HG02610 (cell line): ENCODE measurements around the gene OR10G3.
"Not testable (repeated sequence)": the region's sequence is repeated elsewhere in the genome, so short reads cannot be mapped to it uniquely, and the experiment has no call there.

Experiments used
- ATAC-seq: cut with Tn5 transposase; IDR thresholded peaks from one replicate; pipeline ENCODE4 v1.9.1; 2021; ENCODE audit warnings: mild to moderate bottlenecking, moderate library complexity; ENCODE audit not compliant: unreplicated experiment

OR10G3 gene, protein sequence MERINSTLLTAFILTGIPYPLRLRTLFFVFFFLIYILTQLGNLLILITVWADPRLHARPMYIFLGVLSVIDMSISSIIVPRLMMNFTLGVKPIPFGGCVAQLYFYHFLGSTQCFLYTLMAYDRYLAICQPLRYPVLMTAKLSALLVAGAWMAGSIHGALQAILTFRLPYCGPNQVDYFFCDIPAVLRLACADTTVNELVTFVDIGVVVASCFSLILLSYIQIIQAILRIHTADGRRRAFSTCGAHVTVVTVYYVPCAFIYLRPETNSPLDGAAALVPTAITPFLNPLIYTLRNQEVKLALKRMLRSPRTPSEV

DNA sequence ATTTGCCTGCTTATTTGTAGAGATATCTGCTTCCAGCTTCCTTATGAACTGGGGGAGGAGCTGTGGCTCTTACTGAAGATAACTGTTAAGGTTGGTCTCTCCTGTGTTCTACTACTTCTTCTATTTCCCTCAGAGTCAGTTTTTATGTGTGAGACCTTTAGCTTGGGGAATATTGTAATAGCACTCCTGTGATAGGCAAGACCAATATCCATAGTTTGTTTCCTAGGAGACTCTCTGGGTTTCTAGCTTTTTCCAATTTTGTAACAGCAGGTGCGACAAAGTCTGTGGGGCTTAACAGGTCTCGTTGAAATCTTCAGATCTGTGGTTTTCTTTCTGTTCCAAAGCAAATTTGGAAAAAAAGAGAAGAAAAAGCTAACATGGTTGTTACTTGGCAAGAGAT lies at the start of gene OR10G3:
Gene OR10G3, minus strand, starts transcription at position 101 of the 400 bp plus-strand sequence. CDS start 9,332 bp downstream, outside the sequence.
- ATAC-seq: no peak

GRCh38 chr14:21626491-21627230 lies 46.8 kb upstream of the OR10G3 start:
- ATAC-seq: no peak

DNA sequence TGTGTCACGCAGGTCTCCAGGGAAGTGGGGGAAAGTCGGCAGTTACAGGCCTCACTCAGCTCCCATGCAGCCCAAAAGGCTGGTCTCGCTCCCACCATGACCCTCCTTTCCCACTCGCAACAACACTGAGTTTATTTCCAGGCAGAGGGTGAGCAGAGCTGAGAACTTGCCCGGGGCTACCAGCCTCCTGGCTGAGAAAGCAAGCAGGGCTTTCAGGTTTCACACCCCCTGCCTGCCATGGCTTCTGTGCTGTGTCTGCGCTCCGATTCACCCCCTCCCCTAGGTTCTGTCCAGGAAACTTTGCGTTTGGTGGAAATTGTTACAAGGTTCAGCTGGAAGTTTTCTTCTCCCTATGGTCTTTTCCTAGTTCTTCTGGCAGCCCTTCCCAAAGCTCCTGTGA lies 37.7 kb upstream of the OR10G3 start:
- ATAC-seq: no peak

GRCh38 chr14:21614240-21614639 lies 34.4 kb upstream of the OR10G3 start:
- ATAC-seq: no peak

DNA sequence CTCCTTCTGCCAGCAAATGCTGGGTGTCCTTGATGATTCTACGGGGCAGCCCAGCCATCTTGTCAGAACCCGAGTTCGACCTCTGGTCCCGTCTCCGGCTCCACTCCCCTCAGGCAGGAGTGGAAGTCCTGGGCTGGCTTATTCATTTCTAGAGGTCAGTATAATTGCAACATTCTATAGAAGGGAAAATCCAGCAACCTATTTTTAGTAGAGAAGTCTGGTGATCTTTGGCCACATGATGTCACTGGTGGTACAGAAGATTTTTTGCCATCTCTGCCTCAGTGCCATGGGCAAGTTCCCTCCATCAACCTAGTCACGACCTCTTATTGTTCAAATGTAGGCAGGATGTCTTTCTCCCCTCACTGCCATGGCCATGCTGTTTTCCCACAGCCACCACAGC lies 32.4 kb upstream of the OR10G3 start:
- no peak for ATAC-seq

DNA sequence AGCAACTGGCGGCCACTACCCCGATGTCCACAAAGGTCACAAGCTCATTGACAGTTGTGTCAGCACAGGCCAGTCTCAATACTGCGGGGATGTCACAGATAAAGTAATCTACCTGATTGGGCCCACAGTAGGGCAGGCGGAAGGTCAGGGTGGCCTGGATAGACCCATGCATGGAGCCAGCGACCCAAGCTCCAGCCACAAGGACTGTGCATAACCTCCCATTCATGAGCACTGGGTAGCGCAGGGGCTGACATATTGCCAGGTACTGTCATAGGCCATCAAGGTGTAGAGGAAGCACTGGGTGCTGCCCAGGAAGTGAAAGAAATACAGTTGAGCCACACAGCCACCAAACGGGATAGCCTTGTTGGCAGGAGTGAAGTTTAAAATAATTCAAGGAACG lies 22.3 kb upstream of the OR10G3 start:
- not testable (repeated sequence) for ATAC-seq

DNA sequence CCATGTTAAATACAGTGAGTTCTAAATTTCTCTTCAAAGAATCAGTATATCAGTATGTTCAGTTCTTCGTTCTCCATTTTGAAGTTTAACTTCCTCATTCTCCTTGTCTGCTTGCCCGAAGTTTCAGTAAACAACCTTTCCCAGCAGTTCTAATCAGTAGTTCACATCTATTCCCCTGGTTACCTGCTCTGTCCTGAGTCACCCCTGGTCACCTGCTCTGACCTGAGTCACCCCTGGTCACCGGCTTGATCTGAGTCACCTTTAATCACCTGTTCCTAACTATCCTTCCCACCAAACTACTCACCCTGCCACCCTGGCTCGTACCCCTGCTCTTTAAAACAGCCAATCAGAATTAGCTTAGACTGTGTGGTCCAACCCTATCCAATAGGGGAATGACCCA lies 9.4 kb upstream of the OR10G3 start:
- no peak for ATAC-seq

- ATAC-seq: no peak
These were observed 4.2 kb downstream of the OR10G3 start for GRCh38 chr14:21575661-21576060.

GRCh38 chr14:21572604-21573003 lies 7.3 kb downstream of the OR10G3 start:
- no peak for ATAC-seq

- no peak for ATAC-seq
These were observed 21.1 kb downstream of the OR10G3 start for GRCh38 chr14:21558703-21559170.

DNA sequence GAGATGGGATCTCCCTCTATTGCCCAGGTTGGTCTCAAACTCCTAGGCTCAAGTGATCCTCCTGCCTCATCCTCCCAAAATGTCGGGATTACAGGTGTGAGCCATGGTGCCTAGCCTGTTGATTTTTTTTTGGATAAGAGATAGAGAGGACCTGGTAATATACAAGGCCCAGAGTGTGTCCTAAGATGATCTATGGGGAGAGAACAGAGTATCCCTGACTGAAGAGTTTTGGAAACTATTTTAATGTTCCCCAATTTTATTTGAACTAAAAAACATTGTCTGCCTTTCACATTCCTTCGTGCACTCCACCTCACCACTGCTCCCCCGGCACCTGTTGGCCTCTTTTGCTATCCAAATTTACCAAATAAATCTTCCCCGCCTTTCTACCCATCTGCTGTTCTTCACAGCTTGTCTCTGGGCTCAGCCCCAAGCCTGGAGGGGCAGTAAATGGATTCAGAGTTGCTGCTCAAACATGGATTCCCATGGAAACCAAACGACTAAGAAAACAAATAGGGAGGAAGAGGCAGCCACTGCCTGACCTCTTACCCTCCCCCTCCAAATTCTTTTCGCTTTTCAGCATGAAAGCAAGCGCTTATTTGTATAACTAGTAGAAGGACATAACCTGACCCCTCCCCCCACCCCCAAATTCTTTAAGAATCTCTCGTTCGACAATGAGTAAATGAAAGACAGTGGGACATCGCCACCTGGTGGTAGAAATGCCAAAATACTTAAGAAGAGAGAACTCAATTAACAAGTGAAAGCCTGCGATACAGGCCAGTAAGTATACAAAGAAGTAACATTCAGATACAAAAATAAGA lies 22.6 kb downstream of the OR10G3 start:
- no peak for ATAC-seq

GRCh38 chr14:21556378-21557083 lies 23.3 kb downstream of the OR10G3 start:
- ATAC-seq: no peak

DNA sequence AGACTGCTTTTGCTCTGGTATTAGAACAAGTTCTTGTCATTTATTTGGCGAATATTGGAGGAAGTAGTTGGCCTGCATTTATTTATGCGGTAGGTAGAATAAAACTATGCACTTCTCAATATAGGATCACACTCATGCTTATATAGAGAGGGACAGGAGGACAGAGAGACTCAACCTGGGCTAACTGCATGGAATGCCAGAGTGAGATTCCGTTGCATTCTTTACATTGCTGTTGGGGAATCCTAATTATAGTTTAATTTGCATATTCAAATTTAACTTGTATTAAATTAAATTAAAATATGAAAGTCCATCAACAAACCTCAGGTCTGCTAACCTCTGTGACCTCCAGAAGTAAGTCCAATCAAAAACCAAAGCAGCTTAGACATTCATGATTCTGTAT lies 26.6 kb downstream of the OR10G3 start:
- ATAC-seq: no peak

GRCh38 chr14:21544588-21544987 lies 35.3 kb downstream of the OR10G3 start:
- not testable (repeated sequence) for ATAC-seq

- ATAC-seq: no peak
These were observed 35.9 kb downstream of the OR10G3 start for GRCh38 chr14:21543963-21544362.

DNA sequence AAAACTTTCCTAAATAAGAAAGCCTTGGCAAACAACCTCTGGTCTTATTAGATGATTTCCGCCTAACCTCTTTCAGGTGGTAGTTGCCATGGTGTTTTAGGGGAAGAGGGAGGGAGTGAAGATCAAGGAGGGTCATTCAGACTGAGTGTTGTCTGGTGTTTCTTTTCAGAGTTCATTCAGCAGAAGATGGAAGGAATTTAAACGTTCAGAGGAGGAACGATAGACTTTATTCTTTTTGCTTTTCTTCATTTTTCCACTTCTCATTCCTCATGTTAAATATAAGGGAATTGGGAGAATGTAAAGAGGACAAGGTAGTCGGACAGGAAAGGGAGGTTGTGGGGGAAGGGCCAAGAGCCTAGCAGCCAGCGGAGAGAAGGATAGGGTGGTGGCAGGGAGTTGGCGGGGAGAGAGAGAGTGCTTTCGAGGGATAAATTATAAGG lies 36.3 kb downstream of the OR10G3 start:
- ATAC-seq: no peak

DNA sequence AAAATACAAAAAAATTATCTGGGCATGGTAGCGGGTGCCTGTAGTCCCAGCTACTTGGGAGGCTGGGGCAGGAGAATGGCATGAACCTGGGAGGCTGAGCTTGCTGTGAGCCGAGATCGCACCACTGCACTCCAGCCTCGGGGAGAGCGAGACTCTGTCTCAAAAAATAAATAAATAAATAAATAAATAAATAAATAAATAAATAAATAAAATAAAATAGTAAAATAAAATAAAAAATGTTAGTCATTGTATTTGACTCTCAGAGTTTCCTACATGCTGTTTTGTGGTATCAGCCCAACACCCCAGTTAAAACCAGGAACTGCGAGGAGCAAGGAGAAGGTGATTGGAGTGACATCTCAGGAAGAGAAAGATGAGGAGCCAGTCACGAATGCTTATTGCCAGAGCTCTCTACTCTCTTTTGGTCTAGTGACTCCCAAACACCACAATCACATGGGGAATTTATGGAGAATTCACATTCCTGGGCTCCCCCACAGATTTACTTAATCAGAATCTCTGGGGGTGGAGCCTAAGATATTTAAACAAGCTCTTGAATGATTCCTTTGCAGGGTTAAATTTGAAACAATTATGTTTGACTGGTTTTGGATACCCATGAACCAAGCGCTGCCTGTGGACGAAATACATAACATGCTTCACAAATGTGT lies 38.3 kb downstream of the OR10G3 start:
- no peak for ATAC-seq

DNA sequence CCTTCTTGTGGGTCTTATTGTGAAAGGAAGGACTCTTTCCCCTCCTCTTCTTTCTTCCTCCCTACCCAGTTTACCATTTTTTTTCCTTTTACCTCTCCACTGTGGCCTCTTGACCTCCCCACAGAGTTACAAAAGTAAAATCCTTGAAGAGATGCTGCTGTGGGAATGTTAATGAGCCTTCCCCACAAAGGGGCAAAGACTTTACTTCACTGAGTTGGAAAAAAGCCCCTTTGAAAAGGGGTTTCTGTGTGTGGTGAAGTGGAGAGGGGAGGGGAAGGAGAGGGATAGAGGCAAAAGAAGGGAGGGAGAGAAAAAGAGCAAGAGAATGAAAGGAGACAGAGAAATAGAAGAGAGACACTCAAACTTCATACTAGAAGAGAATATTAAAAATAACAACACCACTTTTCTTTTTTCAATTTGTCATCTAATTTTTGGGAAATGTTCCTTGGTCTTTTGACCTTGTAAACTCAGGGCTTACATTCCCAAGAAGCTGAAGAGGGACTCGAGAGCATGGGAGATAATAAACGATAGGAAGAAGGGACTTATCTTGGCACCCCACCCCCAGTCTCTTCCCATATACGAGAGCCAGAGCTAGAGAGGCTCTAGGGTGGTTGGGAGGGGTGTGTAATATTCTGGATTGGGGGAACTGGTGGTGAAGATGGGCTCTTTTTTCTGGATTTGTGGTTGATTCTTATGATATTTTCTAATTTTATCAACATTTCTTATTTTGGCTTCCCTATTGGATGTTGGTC lies 40.5 kb downstream of the OR10G3 start:
- no peak for ATAC-seq

DNA sequence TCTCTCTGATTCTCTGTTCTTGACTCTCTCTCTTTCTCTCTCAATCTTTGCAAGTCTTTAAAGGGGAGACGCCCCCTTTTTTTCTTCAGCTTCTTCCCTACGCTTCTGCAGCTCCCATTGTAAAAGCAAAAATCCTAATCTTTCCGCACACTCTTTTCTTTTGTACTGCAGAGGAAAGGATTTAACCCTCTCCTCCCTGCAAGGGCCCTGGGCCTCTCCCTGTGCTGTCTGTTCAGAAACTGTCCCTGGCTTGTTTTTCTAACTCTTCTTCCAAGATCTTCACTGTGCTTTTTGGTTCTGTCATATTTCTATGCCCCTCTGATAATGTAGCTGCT lies 42.8 kb downstream of the OR10G3 start:
- ATAC-seq: no peak
